NCI-H2029 treated with DMSO at 0.1 percent for 48 hours (cell line): Measurements from ENCODE around the gene C1QTNF6.

Source experiments
- DNase-seq: peaks from one replicate; lab custom pipeline; 2025; lab: John Stamatoyannopoulos, UW

The C1QTNF6 gene

DNA sequence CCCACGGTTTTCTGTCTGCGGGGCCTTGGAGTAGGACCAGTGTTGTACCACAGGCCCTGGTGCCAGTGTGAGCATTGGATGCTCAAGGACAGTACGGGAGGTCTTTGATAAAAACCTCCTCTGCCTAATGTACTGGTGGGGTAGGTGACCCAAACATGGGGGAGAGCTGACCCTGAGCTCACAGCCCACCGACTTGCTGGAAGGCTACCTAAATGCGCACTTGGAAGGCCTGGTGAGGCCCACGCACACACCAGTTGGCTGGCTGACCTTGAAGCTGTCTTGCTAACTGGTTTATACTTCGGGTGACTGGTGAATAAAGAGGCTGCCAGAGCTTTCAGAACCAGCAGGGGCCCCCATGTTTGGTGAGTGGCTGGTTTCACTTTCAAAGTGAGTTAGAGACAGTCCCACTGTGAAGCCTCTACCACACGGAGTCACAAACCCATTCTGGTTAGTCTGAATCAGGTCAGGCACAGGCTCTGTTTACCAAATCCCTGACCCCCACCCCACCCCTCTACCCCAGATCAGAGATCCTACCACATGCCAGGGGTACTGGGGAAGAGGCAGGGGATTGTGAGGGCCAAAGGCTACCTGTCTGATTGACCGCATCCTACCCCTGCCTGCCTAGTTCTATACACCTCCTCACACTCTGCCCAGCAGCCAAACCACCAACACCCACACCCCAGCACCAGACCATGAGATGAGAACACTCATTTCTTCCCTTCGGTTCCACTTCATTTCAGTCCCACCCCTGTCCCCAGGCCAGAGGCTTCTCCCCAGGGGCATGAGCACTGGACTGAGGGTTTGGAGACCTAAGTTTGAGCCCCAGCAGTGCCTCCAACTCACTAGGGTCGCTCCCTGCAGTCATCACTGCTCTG lies 25.6 kb downstream of the C1QTNF6 start:
- no peak for DNase-seq

GRCh38 chr22:37161443-37161842 lies 26.6 kb downstream of the C1QTNF6 start:
- DNase-seq: no peak

- no peak for DNase-seq
Measured at GRCh38 chr22:37160027-37160426, 28.0 kb downstream of the C1QTNF6 start.

DNA sequence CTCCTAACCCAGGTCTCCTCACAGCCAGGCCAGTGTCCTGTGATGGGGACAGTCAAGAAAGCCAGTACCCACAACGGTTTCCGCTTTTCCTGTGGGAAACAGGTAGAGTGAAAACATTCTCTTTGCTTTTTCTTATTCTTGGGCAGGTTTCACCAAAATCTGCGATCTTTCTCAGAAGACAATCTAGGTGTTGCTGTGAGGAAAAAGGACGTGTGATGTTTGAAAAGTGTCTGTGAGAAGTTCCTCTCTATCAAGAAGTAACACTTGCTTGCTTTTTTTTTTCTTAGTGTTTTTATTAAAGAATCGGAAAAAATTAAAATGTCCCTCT lies 29.1 kb downstream of the C1QTNF6 start:
- DNase-seq: no peak

DNA sequence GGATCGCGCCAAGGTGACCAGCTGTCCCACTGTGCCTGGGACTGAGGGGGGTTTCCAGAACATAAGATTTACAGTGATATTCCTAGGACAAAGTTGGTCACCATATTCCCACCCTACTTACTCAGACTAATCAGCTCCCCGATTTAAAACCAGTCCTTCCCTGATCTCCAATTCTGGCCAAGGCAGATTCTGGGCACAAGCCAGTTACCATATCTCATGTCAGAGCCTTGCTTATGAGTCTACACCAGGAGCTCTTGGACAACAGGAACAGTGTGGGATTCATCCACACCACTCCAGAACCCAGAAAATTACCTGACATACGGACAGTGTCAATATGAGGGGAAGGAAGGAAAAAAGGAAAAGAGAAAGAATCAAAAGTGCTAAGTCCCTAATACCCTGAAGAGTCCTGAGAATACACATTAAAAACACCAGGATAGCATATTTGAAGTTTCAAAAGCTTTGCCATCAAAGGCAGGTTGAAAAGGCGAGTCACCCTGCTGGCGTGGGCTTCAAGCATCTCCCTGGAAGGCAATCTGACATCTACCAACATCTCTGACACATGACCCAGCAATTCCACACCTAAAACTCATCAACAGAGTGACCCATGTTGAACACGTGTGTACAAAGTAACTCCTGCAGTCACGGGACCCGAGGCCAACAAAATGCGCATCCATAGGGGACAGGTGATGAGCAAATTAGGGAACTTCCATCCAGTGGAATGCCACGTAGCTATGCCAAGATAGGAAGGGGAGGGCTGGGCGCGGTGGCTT lies 30.3 kb downstream of the C1QTNF6 start:
- no peak for DNase-seq

- no peak for DNase-seq
Measured at GRCh38 chr22:37156686-37157435, 31.2 kb downstream of the C1QTNF6 start.

DNA sequence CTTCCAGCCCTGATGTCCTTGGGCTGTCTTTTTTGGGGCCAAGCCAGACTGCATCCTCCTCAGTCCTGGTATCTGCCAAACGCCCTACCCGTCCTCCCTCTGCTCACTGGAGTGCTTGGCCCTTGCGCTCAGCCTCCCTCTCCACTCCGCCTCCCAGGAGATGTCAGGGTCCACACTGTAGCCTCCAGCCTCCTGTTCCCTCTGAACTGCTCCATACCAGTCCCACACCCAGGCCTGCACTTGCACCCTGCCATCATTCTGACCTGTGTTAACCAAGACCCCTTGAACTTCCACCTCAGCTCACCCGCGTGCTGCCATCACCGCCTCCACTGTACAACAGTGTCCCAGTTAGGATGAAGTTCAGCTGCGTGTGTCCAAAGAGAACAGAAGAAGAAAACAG lies 32.1 kb downstream of the C1QTNF6 start:
- DNase-seq: no peak

- DNase-seq: no peak
Measured at GRCh38 chr22:37154925-37155712, 32.9 kb downstream of the C1QTNF6 start.

DNA sequence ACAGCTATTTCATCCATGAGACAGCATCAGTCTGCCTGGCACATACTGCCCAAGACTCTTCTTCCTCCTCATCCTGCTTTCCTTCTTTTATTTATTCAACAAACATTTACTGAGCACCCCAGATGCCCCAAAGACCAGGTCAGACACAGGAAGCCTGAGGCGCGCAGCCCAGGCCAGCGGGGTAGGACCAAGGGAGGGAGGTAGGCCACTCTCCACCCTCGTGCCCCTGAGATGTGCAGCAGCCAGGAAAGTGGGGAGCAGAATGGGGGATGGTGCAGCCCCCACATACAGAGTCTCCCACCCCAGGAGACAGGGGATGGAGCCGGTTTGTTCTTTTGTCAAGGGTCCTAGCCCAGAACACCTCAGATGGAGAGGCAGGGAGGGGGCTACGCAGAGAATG lies 34.1 kb downstream of the C1QTNF6 start:
- DNase-seq: no peak

GRCh38 chr22:37151401-37151800 lies 36.6 kb downstream of the C1QTNF6 start:
- no peak for DNase-seq

DNA sequence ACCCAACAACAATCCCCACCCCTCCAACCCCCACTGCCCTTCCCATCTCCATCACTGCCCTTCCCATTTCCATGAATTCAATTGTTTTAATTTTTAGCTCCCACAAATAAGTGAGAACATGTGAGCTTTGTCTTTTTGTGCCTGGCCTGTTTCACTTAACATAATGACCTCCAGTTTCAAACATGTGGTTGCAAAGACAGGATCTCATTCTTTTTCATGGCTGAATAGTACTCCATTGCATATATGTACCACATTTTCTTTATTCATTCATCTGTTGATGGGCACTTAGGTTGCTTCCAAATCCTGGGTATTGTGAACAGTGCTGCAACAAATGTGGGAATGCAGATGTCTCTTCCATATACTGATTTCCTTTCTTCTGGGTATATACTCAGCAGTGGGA lies 37.3 kb downstream of the C1QTNF6 start:
- no peak for DNase-seq

- DNase-seq: no peak
Measured at GRCh38 chr22:37148742-37149665, 39.0 kb downstream of the C1QTNF6 start.

GRCh38 chr22:37148031-37148651 lies 39.9 kb downstream of the C1QTNF6 start:
- DNase-seq: no peak

- no peak for DNase-seq
Measured at GRCh38 chr22:37147186-37147990, 40.7 kb downstream of the C1QTNF6 start.

- no peak for DNase-seq
Measured at GRCh38 chr22:37146507-37147180, 41.4 kb downstream of the C1QTNF6 start.

GRCh38 chr22:37146051-37146385 lies 42.0 kb downstream of the C1QTNF6 start:
- no peak for DNase-seq

DNA sequence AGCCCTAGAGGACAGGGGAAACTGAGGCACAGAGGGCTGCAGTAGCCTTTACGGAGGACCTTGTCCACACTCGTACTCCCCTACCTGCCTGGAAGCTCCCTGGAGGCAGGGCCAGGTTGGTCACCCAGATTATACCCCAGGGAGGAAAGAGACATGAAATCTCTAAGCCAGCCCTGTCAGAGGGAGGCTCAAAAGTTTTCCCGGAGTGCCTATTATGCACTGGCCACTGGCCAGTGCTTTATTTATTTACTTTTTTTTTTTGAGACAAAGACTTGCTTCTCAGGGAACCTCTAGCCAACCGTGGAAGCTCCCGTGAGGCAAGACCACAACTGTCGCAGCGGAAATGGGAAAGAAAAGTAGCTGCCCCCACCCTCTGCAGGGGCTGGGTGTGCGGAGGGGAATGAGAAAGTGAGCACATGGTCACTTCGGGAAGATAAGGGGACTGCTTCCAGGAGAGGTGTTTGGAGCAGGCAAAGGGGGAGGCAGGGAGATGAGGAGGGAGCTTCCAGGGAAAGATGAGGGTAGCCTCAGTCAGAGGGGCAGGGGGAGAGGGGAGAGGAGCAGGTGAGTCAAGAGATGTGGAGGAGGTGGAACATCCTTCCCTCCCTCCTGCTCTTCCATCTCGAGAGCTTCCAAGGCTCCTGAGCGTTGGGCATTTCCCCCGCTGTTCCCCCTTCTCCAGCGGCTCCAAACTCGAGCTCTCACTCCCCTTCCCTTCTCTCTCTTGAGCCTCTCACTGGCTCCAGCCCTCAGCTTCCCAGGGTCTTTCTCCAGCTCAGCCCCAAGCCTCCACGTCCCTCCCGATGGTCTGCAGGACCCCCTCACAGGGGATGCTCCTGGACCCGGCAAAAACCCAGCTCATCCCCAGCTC lies 42.6 kb downstream of the C1QTNF6 start:
- DNase-seq: no peak

GRCh38 chr22:37144180-37144554 lies 43.9 kb downstream of the C1QTNF6 start:
- DNase-seq: no peak
